Fibroblast of skin of left biceps (primary cell): ENCODE results near the gene CPT1B.
A peak's percentile ranks its signal among the peaks of the same experiment; 100 is the strongest.
"Not testable (repeated sequence)": the region's sequence is repeated elsewhere in the genome, so short reads cannot be mapped to it uniquely, and the experiment has no call there.

ENCODE experiments used
- DNase-seq, 2 experiments: peaks; one replicate each; pipeline ENCODE4 v3.0.0-alpha.2; 2013; ENCODE audit warnings: low read depth in 2 of 2

The CPT1B gene

DNA sequence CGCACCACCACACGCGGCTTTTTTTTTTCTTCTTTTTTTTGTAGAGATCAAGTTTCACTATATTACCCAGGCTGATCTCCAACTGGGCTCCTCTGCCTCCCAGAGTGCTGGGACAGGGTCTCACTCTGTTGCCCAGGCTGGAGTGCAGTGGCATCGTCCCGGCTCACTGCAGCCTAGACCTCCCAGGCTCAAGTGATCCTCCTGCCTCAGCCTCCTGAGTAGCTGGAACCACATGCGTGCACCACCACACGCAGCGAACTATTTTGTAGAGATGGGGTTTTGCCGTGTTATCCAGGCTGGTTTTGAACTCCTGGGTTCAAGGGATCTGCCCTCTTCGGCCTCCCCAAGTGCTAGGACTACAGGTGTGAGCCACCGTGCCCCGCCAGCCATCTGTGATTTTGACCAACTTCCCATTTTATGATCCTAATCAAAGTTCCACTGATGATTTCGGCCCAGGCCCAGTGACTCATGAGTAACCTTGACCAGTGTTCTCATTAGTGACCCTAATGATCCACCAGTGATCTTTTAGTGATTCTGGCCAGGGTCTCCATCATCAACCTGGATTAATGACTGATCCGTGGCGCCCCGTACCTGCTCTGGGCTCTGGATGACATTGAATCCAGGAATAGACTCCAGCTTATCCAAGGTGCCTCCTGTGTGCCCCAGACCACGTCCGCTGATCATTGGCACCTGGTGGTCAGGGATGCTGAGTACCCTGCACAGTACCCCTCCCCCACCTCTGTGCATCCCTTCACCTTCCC is 50.1 kb downstream of the CPT1B start:
- DNase-seq, result no peak

DNA sequence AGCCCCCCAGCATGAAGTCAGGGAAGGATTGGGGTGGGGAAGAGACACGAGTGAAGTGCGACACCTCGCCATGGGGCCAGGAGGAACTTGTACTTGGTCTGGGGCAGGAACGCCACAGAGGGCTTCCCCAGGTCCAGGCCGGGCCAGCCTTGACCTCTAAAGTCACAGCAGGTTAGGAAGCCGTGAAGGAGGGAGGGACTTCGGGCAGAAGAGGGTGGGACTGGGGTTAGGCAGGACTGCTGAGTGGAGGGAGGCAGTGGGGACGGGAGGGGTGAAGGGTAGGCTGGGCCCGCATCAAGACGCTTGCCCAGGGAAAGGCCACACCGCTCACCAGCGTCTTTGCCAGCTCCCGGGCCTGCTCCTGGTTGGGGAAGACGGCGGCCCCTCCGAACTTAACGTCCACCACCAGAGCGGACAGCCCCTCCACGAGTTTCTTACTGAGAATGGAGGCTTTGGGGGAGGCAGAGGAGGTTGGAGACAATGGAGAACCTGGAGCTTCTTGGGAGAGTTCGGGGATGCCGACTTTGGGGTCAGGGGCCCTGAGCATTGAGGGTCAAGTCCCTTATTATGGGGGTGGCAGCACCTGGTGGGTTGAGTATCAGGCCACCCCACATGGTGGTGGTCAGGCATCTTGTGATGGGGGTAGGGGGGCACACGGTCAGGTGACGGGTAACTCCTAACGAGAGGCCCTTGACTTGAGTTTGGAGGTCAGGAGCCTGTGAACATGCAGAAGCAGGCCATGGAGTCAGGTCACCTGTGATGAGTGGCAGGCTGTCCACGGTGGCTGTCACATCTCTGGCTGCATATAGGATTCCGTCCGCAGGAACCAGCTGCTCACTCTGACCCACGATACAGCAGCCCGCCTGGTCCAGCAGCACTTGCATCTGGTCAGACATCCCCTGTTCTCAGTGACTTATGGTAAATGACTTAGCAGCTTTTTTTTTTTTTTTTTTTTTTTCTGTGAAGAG is 51.1 kb downstream of the CPT1B start:
- no peak for DNase-seq

DNA sequence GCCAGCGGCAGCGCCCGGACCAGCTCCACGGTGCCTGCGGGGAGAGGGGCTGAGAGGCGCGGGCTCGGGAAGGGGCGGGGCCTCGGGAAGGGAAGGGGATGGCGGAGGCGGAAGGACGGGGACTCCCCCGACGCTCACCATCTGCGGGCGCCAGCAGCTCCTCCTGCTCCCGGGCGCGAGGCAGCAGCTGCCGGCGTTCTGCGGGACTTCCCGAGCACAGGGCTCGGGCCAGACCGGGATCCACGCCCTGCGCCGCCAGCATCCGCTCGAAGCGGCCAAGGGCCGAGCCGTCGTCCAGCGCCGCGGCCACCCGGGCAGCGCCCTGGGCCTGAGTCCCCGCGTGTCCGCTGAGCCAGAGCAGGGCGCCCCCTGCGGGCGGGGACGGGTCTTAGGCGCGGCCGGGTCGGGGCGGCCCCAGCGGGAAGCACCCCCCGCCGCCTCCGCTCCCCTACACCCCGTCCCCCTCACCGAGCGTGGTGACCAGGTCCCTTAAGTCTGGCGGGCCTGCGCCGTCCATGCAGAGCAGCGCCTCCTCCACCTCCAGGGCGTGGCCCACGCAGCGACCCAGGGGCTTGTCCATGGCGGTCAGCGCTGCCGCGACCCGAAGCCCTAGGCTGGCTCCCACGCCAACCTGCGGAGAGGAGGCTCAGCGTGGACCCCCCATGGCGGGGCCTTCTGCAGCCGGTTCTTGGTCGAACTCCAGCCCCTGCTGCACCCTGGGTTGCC is 52.0 kb downstream of the CPT1B start:
- DNase-seq, result peak; percentile 38 to 49

DNA sequence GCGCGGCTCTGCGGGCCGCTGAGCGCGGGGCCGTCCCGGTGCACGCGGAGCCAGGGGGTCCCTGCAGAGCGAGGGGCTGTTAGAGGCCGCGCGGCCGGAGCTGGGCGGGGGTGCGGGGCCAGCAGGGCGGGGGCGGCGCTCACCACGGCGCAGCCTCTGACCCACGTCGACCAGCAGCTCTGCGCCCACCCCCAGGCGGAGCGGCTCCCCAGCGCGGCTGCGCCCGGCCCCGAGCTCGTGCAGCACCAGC is 52.4 kb downstream of the CPT1B start:
- no peak for DNase-seq

DNA sequence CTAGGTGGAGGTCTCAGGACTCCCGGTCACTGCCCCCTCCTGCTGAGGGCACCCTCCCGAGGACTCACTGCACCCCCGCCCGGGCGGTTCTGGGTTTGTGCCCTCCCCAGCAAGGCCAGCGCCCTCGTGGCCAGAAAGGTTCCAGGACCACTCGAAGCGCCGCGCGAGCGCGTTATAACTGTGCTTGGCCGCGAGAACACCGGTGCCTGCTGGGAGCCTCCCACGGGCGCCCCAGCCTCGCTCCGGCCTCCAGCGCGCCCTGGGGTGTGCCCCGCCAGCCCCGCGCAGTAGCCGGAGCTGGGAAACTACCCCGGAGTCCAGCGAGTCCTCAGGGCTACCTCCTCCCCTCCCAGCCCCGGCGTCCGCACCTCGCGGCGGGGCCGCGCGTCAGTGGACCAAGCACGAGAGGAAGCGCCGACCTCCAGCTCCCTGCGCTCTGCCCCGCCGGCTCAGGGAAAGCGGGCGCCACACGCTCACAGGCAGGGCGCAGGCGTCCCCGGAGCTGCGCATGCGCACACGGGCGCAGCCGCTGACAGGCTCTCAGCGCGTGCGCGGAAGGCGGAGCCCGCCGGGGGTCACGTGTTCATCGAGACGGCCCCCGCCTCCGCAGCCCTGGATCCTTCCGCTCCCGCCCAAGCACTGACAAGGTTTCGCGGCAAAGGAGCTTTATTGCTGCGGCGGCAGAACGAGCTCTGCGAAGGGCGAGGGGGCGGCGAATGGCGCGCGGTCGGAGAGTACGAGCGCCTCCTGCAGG is 52.9 kb downstream of the CPT1B start, which contains the start of gene SCO2:
SCO2 (minus strand) TSS at position 495 of the 754 bp plus-strand sequence. CDS start 1,187 bp downstream, outside the sequence.
- peak; percentile 92 to 94 for DNase-seq

DNA sequence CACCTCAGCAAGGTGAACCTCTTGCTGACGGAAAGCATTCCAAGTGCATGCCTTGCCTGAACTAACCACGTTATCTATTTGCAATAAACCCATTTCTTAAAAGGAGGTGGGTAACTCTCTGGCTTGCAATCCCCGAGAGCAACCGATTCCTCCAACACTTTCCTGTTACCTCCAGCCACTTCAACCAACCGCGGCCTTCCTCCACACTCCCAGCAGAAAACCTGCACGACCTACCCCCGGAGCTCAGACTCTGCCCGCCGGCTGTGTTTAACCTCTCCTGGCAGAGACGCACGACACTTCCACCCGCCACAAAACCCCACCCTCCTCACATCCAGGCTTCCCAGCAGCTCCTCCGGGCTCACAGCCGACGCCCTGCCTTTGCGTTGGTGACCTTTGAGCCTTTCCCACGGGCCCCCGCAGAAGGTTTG is 53.5 kb downstream of the CPT1B start:
- no peak for DNase-seq

DNA sequence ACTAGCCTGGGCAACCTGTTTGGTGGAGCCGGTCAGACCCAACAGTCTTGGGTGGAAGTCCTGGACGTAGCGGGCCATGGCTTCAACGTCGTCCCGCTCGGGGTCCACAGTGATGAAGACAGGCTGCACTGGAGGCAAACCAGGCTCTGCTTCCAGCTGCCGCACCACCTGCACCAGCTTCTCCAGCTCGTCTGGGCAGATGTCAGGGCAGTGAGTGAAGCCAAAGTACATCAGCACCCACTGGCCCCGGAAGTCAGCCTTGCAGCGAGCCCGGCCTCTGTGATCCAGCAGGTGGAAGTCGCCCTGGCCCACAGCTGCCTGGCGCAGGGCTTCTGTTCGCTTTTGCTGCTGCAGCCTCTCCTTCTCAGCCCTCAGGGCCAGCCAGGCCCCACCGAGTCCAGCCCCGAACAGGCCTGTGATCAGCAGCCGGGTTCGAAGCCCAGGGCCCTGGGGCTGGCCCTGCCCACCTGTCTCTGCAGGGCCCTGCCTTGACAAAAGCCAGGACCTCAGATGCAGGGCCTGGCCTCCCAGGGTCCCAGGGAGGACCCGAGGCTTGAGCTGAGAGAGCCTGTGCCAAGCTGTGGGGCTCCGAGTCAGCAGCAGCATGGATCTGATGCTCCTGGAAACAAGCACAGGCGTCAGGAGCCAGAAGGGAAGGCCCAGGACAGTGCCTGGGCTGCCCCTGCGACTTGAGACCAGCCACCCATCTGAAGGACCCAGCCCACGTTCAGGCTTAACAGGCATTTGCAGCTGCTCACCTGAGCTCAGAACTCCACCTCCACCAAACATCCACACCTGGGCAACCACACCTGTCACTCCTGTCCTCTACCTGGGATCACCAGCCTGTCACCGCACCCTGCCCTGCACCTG is 54.2 kb downstream of the CPT1B start:
- DNase-seq, result no peak

DNA sequence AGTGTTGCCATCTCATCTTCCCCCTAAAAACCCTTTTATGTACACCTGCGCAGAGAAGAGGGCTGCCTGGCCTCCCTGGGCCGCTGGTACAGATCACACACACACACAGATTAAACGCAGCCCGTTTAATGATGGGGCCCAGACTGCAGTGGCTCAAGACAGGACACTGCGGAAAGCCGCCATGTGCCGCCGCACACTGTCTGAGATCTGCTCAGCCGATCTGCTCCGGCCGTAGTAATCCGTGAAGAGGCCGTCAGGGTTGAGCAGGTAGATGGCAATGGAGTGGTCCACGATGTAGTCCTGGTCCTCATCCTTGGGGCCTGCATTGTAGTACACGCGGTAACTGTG is 54.8 kb downstream of the CPT1B start:
- DNase-seq, result no peak

DNA sequence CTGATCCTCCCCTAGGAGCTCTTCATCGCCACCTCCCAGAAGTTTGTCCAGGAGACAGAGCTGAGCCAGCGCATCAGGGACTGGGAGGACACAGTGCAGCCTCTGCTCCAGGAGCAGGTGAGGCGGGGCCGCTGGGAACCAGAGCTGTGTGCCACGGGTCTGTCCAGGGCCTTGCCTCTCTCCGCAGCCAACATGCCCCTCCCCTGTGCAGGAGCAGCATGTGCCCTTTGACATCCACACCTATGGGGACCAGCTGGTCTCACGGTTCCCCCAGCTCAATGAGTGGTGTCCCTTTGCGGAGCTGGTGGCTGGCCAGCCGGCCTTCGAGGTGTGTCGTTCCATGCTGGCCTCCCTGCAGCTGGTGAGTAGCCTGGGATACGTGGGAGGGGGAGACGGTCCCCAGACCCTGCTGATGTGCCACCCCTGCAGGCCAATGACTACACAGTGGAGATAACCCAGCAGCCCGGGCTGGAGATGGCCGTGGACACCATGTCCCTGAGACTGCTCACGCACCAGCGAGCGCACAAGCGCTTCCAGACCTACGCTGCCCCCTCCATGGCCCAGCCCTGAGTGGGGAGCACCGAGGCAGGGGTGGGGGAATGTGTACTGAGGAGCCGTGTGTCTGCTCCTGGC is 55.3 kb downstream of the CPT1B start:
- no peak for DNase-seq

DNA sequence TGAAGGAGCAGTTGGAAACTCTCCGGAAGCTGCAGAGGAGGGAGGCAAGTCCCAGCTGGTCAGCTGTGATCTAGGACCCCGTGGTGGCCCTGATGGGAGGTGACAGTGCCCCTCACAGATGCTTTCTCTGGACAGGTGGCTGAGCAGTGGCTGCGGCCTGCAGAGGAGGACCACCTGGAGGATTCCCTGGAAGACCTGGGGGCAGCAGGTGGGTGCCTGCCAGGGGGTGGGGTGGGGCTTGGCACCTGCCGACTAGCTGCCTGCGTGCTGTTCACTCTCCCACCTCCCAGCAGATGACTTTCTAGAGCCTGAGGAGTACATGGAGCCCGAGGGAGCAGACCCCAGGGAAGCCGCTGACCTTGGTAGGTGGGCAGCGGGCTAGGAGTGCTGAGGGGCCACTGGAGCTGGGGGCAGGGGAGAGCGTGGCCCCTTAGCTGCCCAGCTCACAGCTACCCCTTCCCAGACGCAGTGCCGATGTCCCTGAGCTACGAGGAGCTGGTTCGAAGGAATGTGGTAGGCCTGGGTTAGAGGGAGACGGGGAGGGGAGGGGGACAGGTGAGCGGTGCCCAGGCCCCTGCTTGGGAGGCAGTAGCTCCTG is 55.9 kb downstream of the CPT1B start:
- no peak for DNase-seq

DNA sequence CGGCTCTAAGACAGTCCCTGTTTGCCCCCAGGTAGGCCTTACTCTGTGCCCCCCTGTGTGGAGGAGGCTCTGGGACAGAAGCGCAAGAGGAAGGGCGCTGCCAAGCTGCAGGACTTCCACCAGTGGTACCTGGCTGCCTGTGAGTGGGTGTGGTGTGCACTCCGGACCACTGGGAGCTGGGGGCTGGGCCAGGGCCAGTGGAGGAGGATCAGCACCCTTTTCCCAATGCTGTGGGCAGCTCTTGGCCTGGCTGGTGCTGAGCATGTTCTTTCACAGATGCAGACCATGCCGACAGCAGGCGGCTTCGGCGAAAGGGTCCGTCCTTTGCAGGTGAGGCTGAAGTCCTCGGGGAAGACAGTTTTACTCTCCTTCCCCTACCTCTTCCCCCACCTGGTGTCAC is 56.5 kb downstream of the CPT1B start:
- no peak for DNase-seq

DNA sequence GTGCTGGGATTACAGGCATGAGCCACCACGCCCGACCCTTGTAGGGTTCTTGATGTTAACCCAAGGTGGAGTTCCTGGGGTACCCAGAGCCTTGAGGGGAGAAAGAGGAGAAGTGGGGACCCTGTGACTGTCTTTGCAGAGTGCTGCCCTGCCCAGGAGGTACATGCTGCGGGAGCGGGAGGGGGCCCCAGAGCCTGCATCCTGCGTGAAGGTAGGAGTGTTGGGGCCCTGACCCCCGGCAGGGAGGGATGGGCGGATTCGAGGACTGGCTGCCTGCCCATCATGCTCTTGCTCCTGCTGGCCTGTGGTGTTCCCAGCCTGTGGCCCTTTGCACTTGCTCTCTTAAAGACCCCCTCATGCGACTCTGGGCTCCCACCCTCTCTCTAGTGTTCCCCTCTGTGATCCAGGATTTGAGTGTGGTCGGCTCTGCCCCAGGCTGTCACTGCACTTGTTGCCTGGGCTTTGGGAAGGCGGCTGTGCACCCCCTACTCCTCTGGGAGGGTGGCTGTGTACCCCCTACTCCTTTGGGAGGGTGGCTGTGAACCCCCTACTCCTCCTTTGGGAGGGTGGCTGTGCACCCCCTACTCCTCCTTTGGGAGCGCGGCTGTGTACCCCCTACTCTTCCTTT is 57.3 kb downstream of the CPT1B start:
- no peak for DNase-seq

DNA sequence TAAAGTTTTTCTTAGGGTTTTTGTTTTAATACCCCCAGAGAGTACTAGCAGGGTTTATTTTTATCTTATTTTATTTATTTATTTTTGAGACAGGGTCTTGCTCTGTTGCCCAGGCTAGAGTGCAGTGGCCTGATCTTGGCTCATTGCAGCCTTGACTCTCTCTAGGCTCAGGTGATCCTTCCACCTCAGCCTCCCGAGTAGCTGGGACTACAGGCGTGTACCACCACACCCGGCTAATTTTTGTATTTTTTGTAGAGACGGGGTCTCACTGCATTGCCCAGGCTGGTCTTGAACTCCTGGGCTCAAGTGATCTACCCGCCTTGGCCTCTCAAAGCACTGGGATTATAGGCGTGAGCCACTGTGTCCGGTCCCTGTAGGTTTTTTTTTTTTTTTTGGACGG is 58.0 kb downstream of the CPT1B start:
- not testable (repeated sequence) for DNase-seq

DNA sequence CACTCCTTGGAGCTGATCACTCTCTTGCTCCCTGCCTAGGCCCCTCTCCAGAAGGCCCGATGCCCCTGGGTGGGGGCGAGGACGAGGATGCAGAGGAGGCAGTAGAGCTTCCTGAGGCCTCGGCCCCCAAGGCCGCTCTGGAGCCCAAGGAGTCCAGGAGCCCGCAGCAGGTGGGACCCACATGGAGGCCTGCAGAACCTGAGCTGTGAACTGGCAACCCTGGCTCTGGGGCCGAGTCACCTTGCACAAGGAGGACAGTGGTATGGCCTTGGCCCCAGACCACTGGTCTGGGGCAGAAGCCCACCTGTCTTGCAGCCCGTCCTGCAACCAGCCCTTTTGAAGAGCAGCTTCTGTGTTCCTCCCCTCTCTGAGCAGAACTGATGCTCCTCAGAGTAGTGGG is 59.1 kb downstream of the CPT1B start:
- no peak for DNase-seq
